SK-N-DZ (cell line): Measurements from ENCODE around the gene KCTD3. TPM values are rescaled to one million over a fixed set of nuclear protein-coding genes. Genes with fewer than 3 reads are reported as not detected.

Experiments used
- DNase-seq: peaks from one replicate; pipeline ENCODE4 v3.0.0-alpha.2; 2015; ENCODE audit warnings: low spot score
- polyA plus RNA-seq, 2 experiments: library from polyadenylated mRNA; depleted of rRNA; stranded (reverse); fragments of >200 nt; gene quantifications; 2 replicates each; pipeline ENCODE4 v1.2.3, GENCODE V29; 2014

Gene KCTD3
- 57.9 and 75.0 TPM in 2 replicates for polyA plus RNA-seq (2014; cell fraction: cytosol; rRNA removed)
- 85.6 and 90.8 TPM in 2 replicates for polyA plus RNA-seq (2014; cell fraction: nucleus; rRNA removed)

DNA sequence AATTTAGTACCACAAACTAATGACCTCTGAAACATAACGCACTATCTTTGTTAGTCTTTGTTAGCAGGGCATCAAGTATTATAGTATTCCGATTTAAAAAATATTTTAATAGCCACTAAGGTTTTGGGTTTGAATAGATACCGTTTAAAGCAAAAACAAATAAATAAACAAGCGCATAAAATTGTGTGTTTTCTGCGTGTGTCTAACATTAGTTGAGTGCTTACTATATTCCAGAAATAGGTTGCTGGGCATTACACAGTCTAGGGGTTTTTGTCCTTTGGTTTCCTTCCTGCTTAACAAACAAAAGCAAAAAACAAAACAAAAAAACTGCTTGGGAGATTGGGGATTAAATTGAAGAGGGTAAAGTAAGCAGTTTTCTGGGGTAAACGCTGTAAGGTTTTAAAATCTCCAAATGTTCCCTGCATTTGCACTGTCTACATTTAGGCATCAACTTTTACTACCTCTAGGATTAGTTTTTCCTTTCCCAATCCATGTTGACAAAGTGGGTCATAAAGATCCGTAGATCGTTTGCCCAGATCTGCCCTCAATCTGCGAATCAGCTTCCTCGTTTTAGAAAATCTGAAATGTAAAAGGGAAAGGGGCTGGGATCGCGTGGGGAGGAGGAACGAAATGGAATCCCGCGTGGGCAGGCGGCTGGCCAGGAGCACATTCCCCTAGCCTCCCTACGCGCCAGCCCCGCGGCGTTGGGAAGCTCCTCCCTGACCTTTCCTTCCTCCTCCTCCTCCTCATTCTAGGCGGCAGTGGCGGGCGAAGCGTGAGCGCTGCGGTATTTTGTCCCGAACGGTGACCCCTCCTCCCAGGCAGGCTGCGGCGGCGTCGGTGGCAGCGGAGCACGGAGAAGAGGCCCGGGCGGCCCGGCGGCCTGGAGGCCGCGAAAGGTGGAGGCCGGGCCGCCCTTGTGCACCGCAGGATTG is at the start of gene KCTD3:
Gene KCTD3, plus strand, starts transcription at position 749 of the 935 bp plus-strand sequence. CDS start 382 bp downstream, outside the sequence.
- DNase-seq: peak; percentile 86

DNA sequence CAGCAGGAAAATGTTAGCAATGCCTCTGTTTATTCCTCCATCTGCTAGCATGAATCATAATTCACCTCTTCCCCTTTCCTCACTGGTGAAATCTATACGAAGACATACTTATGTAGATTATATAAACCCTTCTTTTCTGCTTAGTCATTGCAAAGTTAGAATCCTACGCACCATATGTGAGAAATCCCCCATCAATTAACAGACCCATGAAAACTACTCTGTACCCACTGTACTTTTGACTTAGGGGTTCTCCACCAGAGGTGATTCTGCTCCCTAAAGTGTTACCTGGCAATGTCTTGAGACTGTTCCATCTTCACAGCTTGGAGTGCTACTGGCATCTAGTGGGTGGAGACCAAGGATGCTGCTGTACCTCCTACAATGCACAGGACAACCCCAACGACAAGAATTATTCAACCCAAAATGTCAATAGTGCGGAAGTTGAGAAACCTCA is 49.6 kb upstream of the KCTD3 start:
- peak; percentile 36 for DNase-seq

DNA sequence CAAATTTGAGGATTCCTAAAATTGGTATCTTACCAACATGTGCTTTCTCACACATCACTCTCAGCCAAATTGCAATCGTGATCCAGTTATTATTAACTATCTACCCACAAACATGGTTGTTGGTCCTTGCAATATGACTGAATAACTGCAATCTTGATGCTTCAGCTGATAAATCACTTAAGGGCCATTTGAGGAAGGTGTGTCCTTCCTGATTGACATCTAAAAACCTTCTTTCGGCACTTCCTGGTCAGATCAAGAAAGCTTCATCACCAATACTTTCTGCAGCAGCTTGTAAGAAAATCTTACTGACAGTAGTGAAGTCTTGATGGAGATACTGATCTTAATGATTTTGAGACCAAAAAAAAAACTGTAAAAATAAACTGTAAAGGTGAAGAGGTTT is 48.5 kb upstream of the KCTD3 start:
- no peak for DNase-seq

DNA sequence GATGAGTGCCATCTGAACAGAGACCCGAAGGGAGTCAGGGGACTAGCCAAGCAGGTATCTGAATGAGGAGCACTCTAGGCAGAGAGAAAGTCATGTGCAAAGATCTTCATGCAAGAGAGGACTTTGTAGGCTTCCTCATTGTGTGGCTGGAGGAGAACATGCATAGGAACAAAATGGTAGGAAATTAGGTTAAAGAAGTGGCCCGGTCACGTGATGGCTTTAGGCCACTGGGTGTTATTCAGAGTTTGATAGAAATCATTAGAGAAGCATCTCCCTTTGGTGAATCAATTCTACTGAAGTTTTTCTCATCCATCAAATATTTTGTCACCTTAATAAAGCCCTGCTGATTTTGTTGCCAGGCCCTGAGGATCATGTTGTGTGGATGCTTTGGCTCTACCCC is 45.8 kb upstream of the KCTD3 start:
- DNase-seq: no peak

DNA sequence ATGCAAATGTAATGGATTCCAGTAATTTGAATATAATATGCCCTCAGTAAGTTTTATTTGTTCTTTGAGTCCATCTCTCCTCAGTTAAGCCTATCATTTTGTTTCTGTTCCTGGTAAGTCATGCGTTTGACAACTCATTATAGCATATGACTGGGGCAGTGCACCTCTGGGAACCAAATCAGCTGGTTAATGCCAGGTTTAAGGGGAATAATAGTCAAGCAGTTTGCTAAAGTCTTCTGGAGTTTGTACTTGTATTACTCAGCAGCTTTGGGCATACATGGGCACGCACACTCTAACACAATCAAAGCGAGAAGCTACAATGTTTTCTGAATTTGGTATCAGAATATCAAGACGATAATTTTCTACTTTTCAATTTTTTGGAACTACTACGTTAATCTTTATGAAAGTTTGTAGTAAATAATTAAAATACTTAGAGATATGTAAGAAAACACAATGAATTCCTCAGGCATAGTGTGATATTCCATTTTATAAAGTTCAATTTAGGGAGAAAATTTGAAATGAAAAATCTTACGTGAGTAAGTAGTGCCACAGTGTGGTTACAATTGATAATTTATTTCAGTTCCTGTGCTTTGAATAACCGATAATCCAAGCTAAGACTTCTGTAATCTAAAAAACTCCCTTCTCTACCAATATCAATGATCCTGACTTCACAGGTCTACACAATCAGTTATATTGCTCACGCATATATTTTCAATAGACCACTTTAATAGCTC is 43.8 kb upstream of the KCTD3 start:
- no peak for DNase-seq

DNA sequence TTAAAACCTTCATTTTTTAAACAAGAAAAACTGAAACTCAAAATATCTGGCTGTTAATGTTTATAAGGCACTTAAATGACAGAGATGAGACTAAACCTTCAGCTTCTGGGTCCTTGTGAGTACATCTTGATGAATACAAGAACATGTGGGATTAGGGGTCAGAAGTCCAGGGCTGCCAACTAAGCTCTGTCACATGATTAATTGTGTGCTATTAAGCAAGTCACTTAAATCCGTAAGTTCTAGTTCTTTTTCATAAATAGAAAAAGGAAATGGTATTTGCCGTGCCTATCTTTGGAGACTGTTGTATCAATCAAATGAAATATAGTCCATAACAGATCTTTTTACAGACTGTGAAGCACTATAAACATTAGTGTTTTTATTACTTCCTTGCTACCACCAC is 43.2 kb upstream of the KCTD3 start:
- DNase-seq: no peak

DNA sequence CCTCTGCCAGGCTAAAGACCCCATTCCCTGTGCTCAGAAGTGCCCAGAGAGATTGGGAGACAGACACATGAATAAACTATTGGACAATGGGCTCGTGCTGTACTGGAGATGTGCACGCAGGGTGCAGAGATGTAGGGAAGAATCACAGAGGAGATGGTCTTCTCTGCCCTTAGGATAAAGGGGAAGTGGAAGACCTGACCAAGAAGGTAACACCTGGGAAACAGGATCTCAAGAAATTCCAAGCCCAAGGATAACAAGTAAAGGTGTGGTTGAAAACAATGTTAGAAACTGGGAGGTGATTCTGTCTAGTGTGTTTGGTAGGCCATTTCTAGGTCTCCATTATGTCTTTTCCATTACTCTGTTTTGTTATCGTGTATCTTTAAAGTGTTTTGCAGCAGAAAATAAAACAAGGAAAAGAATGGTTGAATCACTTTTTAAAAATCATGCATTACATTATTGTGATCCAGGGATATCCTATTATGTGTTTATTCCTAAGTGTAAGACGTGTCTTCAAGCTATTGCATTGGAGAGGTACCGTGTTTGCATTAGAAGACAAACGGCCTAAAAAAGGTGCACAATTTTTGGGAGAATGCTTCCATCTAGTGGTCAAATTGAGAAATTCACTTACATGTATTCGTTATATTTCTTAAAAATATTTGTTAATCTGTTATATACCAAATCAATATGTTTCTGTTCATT is 40.8 kb upstream of the KCTD3 start:
- DNase-seq: peak; percentile 49

DNA sequence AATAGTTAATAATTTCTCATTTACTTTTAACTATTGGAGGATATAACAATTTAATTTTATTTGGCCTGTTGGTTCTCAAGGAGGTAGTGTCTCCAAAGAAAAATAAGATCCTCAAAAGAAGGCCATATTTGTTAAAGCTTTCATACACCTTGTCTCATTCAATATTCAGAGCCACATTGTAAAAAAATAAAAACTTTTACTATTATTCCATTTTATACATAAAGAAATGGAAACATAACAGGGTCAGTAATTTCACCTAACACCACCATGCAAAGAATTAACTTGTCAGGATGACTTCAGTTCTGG is 40.3 kb upstream of the KCTD3 start:
- DNase-seq: no peak

DNA sequence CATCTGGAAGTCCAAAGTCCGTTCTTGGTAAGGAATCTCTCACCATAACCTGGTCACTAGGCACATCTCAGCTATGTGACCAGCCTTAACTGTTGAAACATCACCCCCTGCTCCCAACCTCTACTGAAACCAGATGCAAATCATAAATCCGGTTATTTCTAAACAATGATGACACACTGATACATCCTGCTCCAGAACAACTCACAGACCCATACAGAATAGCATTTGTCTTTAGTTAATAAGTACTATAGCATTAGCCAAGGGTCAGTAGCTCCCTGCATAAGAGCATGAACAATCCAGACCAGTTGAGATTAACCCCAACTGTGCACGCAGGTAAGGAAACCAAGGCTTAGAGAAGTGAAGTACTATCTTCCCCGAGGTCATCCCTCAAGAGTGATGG is 38.0 kb upstream of the KCTD3 start:
- DNase-seq: no peak

DNA sequence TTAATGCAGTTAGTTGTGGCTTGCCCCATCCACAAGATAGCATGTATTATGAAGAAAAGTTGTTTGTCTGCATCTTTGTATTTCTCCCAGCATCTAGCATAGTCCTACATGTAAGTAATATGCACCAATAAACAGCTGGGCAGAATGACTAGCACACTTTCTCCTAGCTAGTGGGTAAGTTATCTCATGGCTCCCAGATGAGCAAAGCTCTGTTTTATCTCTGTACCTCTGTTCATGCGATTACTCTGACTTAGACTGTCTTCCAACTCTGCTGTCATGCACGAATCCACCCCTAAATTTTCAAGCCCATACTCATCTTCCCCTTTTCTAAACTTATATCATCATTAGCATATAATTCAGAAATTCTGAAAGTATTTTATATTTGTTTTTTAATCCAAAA is 37.5 kb upstream of the KCTD3 start:
- DNase-seq: no peak

DNA sequence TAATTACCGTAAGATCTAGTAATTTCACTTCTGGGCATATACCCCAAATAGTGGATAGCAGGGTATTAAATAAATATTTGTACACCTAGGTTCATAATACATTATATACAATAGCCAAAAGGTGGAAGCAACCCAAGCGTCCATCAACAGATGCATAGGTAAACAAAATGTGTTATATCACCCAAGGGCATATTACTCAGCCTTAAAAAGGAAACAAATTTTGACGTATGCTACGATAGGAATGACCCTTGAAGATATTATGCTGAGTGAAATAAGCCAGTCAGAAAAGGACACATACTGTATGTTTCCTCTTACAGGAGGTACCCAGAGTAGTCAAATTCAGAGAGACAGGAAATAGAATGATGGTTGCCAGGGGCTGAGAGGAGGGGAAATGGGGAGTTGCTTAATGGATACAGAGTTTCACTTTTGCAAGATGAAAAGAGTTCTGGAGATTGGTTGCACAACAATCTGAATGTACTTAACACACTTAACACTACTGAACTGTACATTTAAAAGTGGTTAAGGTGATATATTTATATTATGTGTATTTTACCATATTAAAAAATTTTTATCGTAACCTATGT is 36.6 kb upstream of the KCTD3 start:
- DNase-seq: no peak

DNA sequence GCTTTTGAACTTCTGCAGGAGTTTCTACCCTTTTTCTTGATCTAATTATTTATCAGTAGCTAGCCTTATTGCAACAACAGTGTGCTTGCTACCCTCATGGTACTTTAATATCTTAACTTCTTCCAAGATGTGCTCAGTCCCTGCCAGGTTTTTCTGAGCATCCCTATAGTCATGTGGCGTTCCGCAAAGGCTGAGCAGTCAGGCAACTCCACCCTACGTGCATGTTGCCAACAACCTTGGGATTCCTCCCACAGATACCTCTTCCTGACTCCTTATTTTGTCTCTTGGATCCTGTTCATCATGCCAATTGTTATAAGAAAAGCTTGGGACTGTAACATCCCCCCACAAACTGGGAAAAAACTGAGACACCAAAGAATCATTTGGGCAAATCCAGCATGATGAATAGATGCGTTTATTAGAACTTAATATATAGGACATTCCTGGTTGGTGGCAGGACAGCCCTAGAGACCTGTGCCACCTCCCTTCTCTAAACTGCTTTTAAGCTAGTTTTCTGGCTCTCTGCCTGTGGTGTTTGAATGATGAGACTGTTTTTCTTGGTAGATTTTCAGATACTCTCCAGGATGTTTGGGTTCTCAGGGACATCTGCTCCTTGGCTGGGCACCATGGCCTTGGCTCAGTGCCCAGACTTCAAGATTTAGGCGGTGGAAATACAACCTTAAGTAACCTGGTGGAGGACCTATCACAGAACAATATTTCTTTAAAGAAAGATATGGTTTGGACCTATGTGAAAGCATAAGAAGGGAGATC is 27.1 kb upstream of the KCTD3 start:
- DNase-seq: peak; percentile 20

DNA sequence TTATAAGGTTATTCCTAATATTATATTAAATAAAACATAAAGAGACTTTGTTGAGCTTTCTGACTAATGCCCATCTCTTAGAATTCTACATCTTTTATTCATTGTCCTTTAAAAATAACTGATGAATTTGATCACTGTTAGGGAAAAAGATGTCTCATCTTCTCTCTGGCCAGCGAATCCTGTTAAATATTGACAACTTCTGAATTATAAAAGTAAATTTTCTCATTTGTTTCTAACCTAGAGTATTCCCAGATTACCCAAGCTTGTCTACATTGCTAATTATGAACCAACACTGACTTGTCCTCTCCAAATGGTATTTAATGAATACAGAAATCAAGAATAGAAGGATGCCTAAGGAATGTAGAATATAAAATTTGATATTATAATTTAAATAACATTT is 24.8 kb upstream of the KCTD3 start:
- DNase-seq: no peak

DNA sequence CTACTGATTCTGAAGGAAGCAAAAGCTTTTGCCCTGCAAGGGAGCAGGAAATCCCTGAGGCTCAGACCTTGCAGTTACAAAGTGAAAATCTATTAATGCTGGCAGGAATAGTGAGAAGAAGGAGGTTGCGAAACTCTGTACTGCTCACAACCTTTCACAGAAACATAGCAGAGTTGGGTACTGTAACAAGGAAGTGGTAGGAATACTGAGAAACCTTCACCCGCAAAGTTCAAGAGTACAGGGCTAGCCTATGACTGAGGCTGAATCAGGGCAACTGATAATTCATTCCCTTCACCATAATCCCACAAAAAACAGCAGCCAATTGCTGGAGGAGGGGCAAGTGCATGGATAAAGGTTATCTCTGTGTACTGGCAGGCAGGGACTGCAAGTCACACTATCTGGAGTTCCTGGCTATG is 23.9 kb upstream of the KCTD3 start:
- no peak for DNase-seq

DNA sequence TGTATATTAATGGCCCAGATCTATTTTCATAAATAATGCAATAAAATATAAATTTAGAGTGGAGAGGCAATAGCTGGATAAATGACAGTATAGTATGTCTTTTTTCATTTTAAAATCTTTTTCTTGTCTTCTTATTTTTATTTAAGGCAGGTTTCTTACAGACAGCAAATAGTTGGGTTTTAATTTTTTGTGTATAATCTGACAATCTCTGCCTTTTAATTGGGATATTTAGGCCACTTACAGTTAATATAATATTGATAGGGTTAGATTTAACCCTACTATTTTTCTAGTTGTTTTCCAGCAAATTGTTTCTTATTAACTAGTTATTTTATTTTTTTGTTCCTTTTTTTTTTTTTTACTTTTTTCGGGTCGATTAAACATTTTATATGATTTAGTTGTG is 23.3 kb upstream of the KCTD3 start:
- no peak for DNase-seq

DNA sequence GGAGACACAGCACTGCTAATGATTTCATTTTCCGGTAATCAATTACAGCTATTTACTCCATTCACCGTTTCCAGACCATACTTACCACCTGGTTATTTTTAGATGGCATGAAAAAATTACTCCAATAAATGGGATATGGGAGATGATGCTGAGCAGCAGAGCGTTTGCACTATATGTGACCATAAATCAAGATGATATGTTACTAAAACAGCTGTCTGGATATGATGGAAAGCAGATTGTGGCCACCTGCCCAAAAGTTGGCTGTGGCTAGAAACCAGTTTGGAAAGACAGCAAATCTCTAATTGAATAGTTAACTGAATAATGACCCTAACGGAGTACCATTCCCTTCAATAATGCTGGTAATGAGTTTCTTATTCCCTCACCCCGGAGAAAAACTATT is 22.5 kb upstream of the KCTD3 start:
- peak; percentile 84 for DNase-seq

DNA sequence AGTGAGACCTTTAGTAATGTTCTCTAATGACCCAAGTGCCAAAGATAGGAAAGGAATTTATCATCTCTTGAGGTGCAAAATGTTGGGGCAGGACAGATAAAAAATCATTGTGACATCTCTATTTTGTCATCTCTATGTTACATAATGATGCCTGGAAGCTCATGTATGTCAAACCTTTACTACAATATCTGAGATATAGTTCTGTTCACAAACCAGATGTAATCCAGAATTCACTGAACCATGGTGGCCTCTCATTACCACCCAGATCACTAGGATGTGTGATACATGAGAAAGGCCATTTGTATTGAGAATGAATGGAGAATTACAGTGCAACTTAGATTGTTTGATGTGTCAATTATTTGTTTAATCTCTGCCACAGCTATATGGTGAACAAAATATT is 22.0 kb upstream of the KCTD3 start:
- DNase-seq: peak; percentile 68

DNA sequence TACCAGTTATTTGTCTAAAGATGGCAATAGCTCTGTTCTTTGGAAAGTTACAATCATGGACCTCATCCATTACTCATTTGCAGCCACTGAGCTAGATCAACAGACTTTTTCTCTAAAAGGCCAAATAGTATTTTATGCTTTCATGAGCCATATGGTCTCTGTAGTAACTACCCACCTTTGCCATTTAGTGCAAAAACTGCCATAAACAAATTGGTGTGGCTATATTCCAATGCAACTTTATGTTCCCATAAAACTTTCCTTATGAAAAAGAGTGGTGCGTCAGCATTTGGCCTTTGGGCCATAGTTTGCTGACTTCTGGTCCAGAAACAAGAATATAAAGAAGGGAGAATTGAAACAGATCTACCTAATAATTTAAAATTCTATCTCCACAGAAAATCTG is 20.1 kb upstream of the KCTD3 start:
- DNase-seq: no peak

DNA sequence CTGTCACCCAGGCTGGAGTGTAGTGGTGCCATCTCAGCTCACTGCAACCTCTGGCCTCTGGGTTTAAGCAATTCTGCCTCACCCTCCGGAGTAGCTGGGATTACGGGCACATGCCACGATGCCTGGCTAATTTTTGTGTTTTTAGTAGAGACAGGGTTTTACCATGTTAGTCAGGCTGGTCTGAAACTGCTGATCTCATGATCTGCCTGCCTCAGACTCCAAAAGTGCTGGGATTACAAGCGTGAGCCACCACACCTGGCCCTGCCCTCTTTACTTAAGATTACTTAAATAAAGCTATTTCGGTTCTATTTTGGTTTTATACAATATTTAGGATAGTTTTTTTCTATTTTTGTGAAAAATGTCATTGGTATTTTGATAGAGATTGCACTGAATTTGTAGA is 15.3 kb upstream of the KCTD3 start:
- no peak for DNase-seq

DNA sequence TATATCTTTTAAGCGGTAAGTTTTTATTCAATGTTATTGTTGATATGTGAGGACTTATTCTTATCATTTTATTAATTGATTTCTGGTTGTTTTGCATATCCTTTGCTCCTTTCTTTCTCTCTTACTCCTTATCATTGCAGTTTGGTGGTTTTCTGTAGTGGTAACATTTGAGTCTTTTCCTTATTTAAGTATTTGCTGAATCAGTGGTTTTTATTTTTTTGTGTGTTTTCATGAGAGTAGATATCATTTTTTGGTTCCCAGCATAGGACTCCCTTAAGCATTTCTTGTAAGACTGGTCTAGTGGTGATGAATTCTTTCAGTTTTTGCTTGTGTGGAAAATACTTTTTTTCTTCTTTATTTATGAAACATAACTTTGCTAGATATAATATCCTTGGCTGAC is 12.2 kb upstream of the KCTD3 start:
- DNase-seq: no peak

DNA sequence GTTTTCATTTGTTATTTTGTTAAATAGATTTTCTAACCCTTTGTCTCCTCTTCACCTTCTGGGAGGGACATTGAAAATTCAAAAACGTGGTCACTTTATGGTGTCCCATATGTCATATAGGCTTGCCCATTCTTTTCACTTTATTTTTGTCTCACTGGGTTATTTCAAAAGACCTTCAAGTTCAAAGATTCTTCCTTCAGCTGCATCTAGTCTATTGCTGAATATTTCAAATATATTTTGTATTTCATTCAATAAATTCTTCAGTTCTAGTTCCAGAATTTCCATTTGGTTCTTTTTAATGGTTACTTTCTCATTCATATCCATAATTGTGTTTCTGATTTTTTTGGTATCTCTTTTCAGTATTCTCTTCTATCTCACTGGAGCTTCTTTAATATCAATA is 11.6 kb upstream of the KCTD3 start:
- no peak for DNase-seq
